Smooth muscle cell (in vitro differentiated cells): ENCODE measurements around the gene DGKB. TPM values are rescaled to one million over a fixed set of nuclear protein-coding genes. Genes with fewer than 3 reads are reported as not detected.

Experiments
- DNase-seq: peaks from one replicate; lab custom pipeline; 2025; ENCODE audit not compliant: unreplicated experiment; lab: John Stamatoyannopoulos, UW
- H2AFZ ChIP-seq: fragments of 200-600 bp; sonication (generic); 2 replicates; pipeline ENCODE4 v1.6.0; 2016; ENCODE audit warnings: antibody characterized with exemption, low read depth, mild to moderate bottlenecking
- H3F3A ChIP-seq: fragments of 200-600 bp; sonication (generic); 2 replicates; pipeline ENCODE4 v1.6.0; 2017; ENCODE audit warnings: antibody characterized with exemption, low read depth
- H3K27ac ChIP-seq: fragments of 200-600 bp; sonication (generic); 2 replicates; pipeline ENCODE4 v1.5.1; 2016; ENCODE audit warnings: low read depth, mild to moderate bottlenecking
- H3K27me3 ChIP-seq: fragments of 200-600 bp; sonication (generic); 2 replicates; pipeline ENCODE4 v1.6.1; 2016; ENCODE audit warnings: low read depth, mild to moderate bottlenecking
- H3K36me3 ChIP-seq: fragments of 200-600 bp; sonication (generic); 2 replicates; pipeline ENCODE4 v1.5.1; 2016; ENCODE audit warnings: low read depth
- H3K4me1 ChIP-seq: fragments of 200-600 bp; sonication (generic); 2 replicates; pipeline ENCODE4 v1.5.1; 2016; ENCODE audit warnings: low read depth
- H3K4me2 ChIP-seq: fragments of 200-600 bp; sonication (generic); 2 replicates; pipeline ENCODE4 v1.6.0; 2016; ENCODE audit warnings: mild to moderate bottlenecking
- H3K4me3 ChIP-seq: fragments of 200-600 bp; sonication (generic); 2 replicates; pipeline ENCODE4 v1.5.1; 2016; ENCODE audit warnings: mild to moderate bottlenecking
- H3K79me2 ChIP-seq: fragments of 200-600 bp; sonication (generic); 2 replicates; pipeline ENCODE4 v1.6.0; 2016; ENCODE audit warnings: low read depth, mild to moderate bottlenecking
- H3K9ac ChIP-seq: fragments of 200-600 bp; sonication (generic); 2 replicates; pipeline ENCODE4 v1.6.0; 2016; ENCODE audit warnings: low read depth
- H3K9me3 ChIP-seq: fragments of 200-600 bp; sonication (generic); replicated peaks from 2 replicates; pipeline ENCODE4 v1.5.1; 2016; ENCODE audit warnings: low read depth
- H4K20me1 ChIP-seq: fragments of 200-600 bp; sonication (generic); 2 replicates; pipeline ENCODE4 v1.6.0; 2016; ENCODE audit warnings: low read depth
- CTCF ChIP-seq: fragments of 200-600 bp; sonication (generic); IDR thresholded peaks from 2 replicates; pipeline ENCODE4 v1.5.1; 2017; ENCODE audit warnings: borderline replicate concordance, mild to moderate bottlenecking, antibody characterized with exemption; ENCODE audit not compliant: insufficient read depth, poor library complexity, severe bottlenecking
- WGBS: methylation state at CpG from one replicate; pipeline ENCODE4 v1.1.7; 2016; ENCODE audit warnings: low lambda C conversion rate; 5-methylcytosine and 5-hydroxymethylcytosine counted together
- polyA plus RNA-seq: library from polyadenylated mRNA; unstranded; fragments of >200 nt; fragmentation: Nextera tagmentation; extraction: Ambion mirVana; gene quantifications from 2 replicates; pipeline ENCODE4 v1.2.1, GENCODE V29; 2016
- total RNA-seq: library from RNA; depleted of rRNA; stranded (reverse); fragments of >200 nt; gene quantifications from 2 replicates; pipeline ENCODE4 v1.2.3, GENCODE V29; 2014

DGKB gene
- total and polyA plus RNA-seq, 2 experiments from 2014 or later: not detected

- H3K9me3 ChIP-seq: no peaks in the 10 kb centered on the region
- WGBS: 82% methylated on average over 3 of the region's 3 CpGs
- H3F3A ChIP-seq: no peaks in the 10 kb centered on the region
- peaks cover 14% of the 10 kb centered on the region for H3K4me1 ChIP-seq
- no peak overlapping the region for H3K27ac ChIP-seq
- no peak for TF ChIP-seq CTCF
- no peaks in the 10 kb centered on the region for H4K20me1 ChIP-seq
- no peaks in the 10 kb centered on the region for H3K27me3 ChIP-seq
- no peak overlapping the region for H2AFZ ChIP-seq
- H3K9ac ChIP-seq: no peak overlapping the region
- no peak overlapping the region for H3K4me3 ChIP-seq
- H3K79me2 ChIP-seq: no peaks in the 10 kb centered on the region
- DNase-seq: no peak
- no peak overlapping the region for H3K4me2 ChIP-seq
- H3K36me3 ChIP-seq: no peaks in the 10 kb centered on the region
Measured at GRCh38 chr7:14891289-14891688, 11.3 kb downstream of the DGKB start.

GRCh38 chr7:14888962-14889361 is 13.6 kb downstream of the DGKB start:
- Histone ChIP-seq H3K27ac (no peak overlapping the region), H2AFZ (no peak overlapping the region), H3K9ac (no peak overlapping the region), H3K4me2 (no peak overlapping the region), H4K20me1 (no peaks in the 10 kb centered on the region), H3K4me3 (no peak overlapping the region), H3K27me3 (no peaks in the 10 kb centered on the region), H3K9me3 (no peaks in the 10 kb centered on the region), H3K4me1 (peaks cover 14% of the 10 kb centered on the region), H3K79me2 (no peaks in the 10 kb centered on the region), H3K36me3 (no peaks in the 10 kb centered on the region), H3F3A (no peaks in the 10 kb centered on the region)
- TF ChIP-seq CTCF: no peak
- 89% methylated on average over 1 of the region's 1 CpG for WGBS
- no peak for DNase-seq

GRCh38 chr7:14886533-14886932 is 16.0 kb downstream of the DGKB start:
- no peaks in the 10 kb centered on the region for H3K36me3 ChIP-seq
- TF ChIP-seq CTCF: no peak
- H2AFZ ChIP-seq: no peak overlapping the region
- H3K4me3 ChIP-seq: no peak overlapping the region
- H4K20me1 ChIP-seq: no peaks in the 10 kb centered on the region
- H3K4me1 ChIP-seq: peaks cover 7% of the 10 kb centered on the region
- H3F3A ChIP-seq: no peaks in the 10 kb centered on the region
- H3K4me2 ChIP-seq: no peak overlapping the region
- H3K9ac ChIP-seq: no peak overlapping the region
- no peak for DNase-seq
- H3K27me3 ChIP-seq: no peaks in the 10 kb centered on the region
- H3K79me2 ChIP-seq: no peaks in the 10 kb centered on the region
- H3K9me3 ChIP-seq: no peaks in the 10 kb centered on the region
- H3K27ac ChIP-seq: no peak overlapping the region
- WGBS: 82% methylated on average over 3 of the region's 3 CpGs

GRCh38 chr7:14875941-14876587 is 26.5 kb downstream of the DGKB start:
- no peak overlapping the region for H3K4me2 ChIP-seq
- no peaks in the 10 kb centered on the region for H4K20me1 ChIP-seq
- H3K27me3 ChIP-seq: no peaks in the 10 kb centered on the region
- no peak overlapping the region for H2AFZ ChIP-seq
- WGBS: 77% methylated on average over 8 of the region's 8 CpGs
- no peak overlapping the region for H3K4me3 ChIP-seq
- no peak overlapping the region for H3K27ac ChIP-seq
- H3K79me2 ChIP-seq: no peaks in the 10 kb centered on the region
- no peak for DNase-seq
- H3K4me1 ChIP-seq: no peaks in the 10 kb centered on the region
- no peaks in the 10 kb centered on the region for H3F3A ChIP-seq
- no peak overlapping the region for H3K9ac ChIP-seq
- H3K36me3 ChIP-seq: no peaks in the 10 kb centered on the region
- no peaks in the 10 kb centered on the region for H3K9me3 ChIP-seq
- TF ChIP-seq CTCF: no peak
